ENCODE measurements around the gene CDC42EP3.

The CDC42EP3 gene

GRCh38 chr2:37614061-37614738 lies 57.2 kb downstream of the CDC42EP3 start:
- DNase-seq: no peak

- DNase-seq: no peak
Measured at GRCh38 chr2:37612382-37612781, 59.1 kb downstream of the CDC42EP3 start.

DNA sequence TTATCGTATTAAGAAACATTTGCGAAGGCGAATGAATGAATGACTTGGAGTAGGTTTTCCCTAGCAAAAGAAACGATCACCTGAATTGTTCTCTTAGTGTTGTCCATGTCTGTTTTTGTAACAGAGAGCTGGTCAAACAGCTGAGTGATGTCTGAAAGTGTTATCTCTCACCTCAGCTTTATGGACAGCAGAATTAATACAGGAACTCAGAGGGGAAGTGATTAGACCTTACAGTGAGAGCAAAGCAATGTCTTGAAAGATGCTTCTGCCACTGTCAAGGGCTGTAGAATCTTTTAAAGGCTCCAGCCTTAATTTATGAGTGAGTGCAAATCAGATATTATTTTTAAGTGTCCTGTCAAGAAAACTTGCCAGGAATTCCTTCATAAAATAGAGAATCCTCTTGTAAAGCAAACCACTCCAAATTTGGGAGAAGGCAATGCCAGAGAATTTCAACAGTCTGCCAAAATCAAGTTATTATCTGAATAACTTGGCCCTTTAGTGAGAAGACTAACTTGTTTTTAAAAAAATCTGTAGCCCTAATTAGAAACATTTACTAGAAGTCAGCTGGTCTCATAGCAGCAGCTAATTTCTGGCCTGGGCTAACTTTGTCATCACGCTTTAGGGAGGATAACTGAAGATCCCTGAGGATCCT lies 60.7 kb downstream of the CDC42EP3 start:
- no peak for DNase-seq

GRCh38 chr2:37609782-37610181 lies 61.7 kb downstream of the CDC42EP3 start:
- no peak for DNase-seq

GRCh38 chr2:37604716-37605115 lies 66.7 kb downstream of the CDC42EP3 start:
- DNase-seq: no peak

GRCh38 chr2:37602702-37603101 lies 68.7 kb downstream of the CDC42EP3 start:
- DNase-seq: no peak

- no peak for DNase-seq
Measured at GRCh38 chr2:37602040-37602439, 69.4 kb downstream of the CDC42EP3 start.

- no peak for DNase-seq
Measured at GRCh38 chr2:37601569-37601968, 69.9 kb downstream of the CDC42EP3 start.

DNA sequence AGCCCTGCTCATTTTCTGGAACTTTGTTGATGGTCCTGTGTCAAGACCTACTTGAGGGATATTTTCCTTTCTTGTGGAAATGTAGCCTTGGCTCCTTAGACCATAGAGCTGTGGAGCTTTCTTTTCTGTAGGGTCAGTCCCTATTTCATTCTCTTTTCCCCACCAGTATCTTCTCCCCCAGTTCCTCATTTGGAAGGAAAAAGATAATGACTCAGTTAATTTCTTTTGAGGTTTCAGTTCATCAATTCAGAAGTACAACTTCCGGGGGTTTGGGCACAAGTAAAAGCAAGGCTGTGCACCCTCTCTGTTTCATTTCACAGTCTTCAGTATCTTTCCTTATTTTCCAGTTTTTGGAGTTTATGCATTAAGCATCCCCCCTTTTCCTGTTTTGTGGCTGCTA lies 70.7 kb downstream of the CDC42EP3 start:
- no peak for DNase-seq

GRCh38 chr2:37599688-37600525 lies 71.5 kb downstream of the CDC42EP3 start:
- peak; percentile 47 for DNase-seq

DNA sequence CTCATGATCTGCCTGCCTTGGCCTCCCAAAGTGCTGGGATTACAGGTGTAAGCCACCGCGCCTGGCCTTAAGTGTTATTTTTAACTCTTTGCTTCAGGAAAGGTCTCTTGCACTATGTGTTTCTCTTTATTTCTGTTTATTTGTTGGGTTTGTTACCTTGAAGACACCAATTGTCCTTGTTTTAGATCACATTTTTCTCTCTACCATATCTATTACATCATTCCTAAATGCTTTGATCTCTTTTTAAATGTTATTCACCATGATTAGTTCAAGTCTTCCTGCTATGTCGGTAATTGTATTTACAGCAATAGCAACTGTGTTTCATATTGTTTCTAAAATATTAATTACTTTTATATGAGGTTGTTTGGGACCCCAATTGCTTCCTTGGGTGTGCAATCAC lies 77.7 kb downstream of the CDC42EP3 start:
- DNase-seq: no peak

- DNase-seq: no peak
Measured at GRCh38 chr2:37593024-37593423, 78.4 kb downstream of the CDC42EP3 start.
